Left colon (tissue), 2 donors: ENCODE measurements around the gene CAVIN2. TPM values are rescaled to one million over a fixed set of nuclear protein-coding genes. Genes with fewer than 3 reads are reported as not detected.

Source experiments
- ATAC-seq: fragments of 200-7000 bp; cut with Tn5 transposase; one replicate; pipeline ENCODE4 v1.9.1; 2020; ENCODE audit warnings: mild to moderate bottlenecking, moderate library complexity
- DNase-seq, 2 donors: peaks; one replicate each; pipeline ENCODE4 v3.0.0-alpha.2; 2020
- intact Hi-C, 2 donors: fragments of 100-400 bp; cut with DNase I in 1 of 2; cut with micrococcal nuclease in 1 of 2; formaldehyde crosslinking; loops; one replicate each; pipeline versions ENCODE4 v1.11.2 to v1.14.0; 2022; cut with DNase I, micrococcal nuclease
- total RNA-seq, 2 donors: library from RNA; stranded (reverse); fragmentation: NEBNext Ultra II Directional; extraction: Animal tissue kit (Norgen Biotek cat#: 25700); gene quantifications; one replicate each; pipeline ENCODE4 v1.2.1, GENCODE V29; 2021
- donor health status: DM: no; HTN: no; CAD: no.
- donor health status: DM: yes; HTN: yes; CAD: no.

Gene CAVIN2
- total RNA-seq, 2 donors from 2014 or later, result 9.6 to 16.2 TPM

GRCh38 chr2:191845876-191846514, 893 bp downstream of the CAVIN2 start:
- ATAC-seq, result no peak
- DNase-seq, result no peak
- intact Hi-C loops, result no loop called here

GRCh38 chr2:191845248-191845715, 1.6 kb downstream of the CAVIN2 start:
- ATAC-seq, result no peak
- no peak for DNase-seq
- intact Hi-C loops, result no loop called here

- intact Hi-C loops, result no loop called here
- DNase-seq, result no peak
- ATAC-seq, result no peak
Observed at GRCh38 chr2:191844706-191845105, 2.2 kb downstream of the CAVIN2 start.

GRCh38 chr2:191840921-191841320, 6.0 kb downstream of the CAVIN2 start:
- intact Hi-C loops, result no loop called here
- DNase-seq (no peak), ATAC-seq (no peak)

- DNase-seq (no peak), ATAC-seq (no peak)
- intact Hi-C loops, result no loop called here
Observed at GRCh38 chr2:191839918-191840804, 6.7 kb downstream of the CAVIN2 start.

- no peak for ATAC-seq
- intact Hi-C loops, result no loop called here
- DNase-seq, result no peak
Observed at GRCh38 chr2:191838526-191838925, 8.4 kb downstream of the CAVIN2 start.

GRCh38 chr2:191836853-191837769, 9.8 kb downstream of the CAVIN2 start:
- intact Hi-C loops, result no loop called here
- no peak for DNase-seq
- no peak for ATAC-seq

- intact Hi-C loops, result no loop called here
- no peak for ATAC-seq
- no peak for DNase-seq
Observed at GRCh38 chr2:191836471-191836852, 10.4 kb downstream of the CAVIN2 start.

GRCh38 chr2:191835539-191836350, 11.1 kb downstream of the CAVIN2 start:
- DNase-seq (no peak), ATAC-seq (no peak)
- intact Hi-C loops, result no loop called here

- intact Hi-C loops, result no loop called here
- DNase-seq (no peak), ATAC-seq (no peak)
Observed at GRCh38 chr2:191835100-191835499, 11.8 kb downstream of the CAVIN2 start.

GRCh38 chr2:191833356-191833755, 13.5 kb downstream of the CAVIN2 start:
- intact Hi-C loops, result no loop called here
- DNase-seq, result no peak
- ATAC-seq, result no peak

- intact Hi-C loops, result no loop called here
- ATAC-seq (no peak), DNase-seq (no peak)
Observed at GRCh38 chr2:191832668-191833067, 14.2 kb downstream of the CAVIN2 start.

- DNase-seq (no peak), ATAC-seq (no peak)
- intact Hi-C loops, result no loop called here
Observed at GRCh38 chr2:191831410-191831994, 15.4 kb downstream of the CAVIN2 start.

GRCh38 chr2:191824398-191824797, 22.5 kb downstream of the CAVIN2 start:
- intact Hi-C loops, result no loop called here
- ATAC-seq, result no peak
- DNase-seq, result no peak

- ATAC-seq (no peak), DNase-seq (no peak)
- intact Hi-C loops, result no loop called here
Observed at GRCh38 chr2:191821078-191821477, 25.8 kb downstream of the CAVIN2 start.

- ATAC-seq, result no peak
- intact Hi-C loops, result loop anchor here in 1 of 2 donors (10.0 kb wide), 1 partner anchor 346 kb away; no protein-coding TSS in a partner anchor
- DNase-seq, result no peak
Observed at GRCh38 chr2:191818725-191819350, 28.1 kb downstream of the CAVIN2 start.

GRCh38 chr2:191818133-191818532, 28.8 kb downstream of the CAVIN2 start:
- no peak for DNase-seq
- intact Hi-C loops, result loop anchor here in 1 of 2 donors (10.0 kb wide), 1 partner anchor 347 kb away; no protein-coding TSS in a partner anchor
- ATAC-seq, result no peak
